Measurements from ENCODE around the gene RAPH1.

GRCh38 chr2:203418271-203418670 is 116.8 kb downstream of the RAPH1 start:
- TF ChIP-seq CTCF (conservative IDR thresholded peaks at IDR 0.05; ENCODE audit: low read depth in 2 of 2) (no peak), EZH2 (IDR thresholded peaks at IDR 0.05; ENCODE audit: low read depth, unreplicated experiment) (no peak), JUNB (IDR thresholded peaks at IDR 0.05; ENCODE audit: unreplicated experiment) (no peak), CREB1 (CRISPR knock-in tag; IDR thresholded peaks at IDR 0.05; ENCODE audit: low read depth) (no peak), POLR2AphosphoS5 (IDR thresholded peaks at IDR 0.05; ENCODE audit: low read depth) (no peak), EZH2phosphoT487 (IDR thresholded peaks at IDR 0.05; ENCODE audit: unreplicated experiment) (no peak), ZNF331 (CRISPR knock-in tag; IDR thresholded peaks at IDR 0.05; ENCODE audit: low read depth) (no peak), STAT1 (IDR thresholded peaks at IDR 0.05; ENCODE audit: unreplicated experiment) (no peak), ZNF462 (CRISPR knock-in tag; IDR thresholded peaks at IDR 0.05) (no peak)
- TF ChIP-seq, protein P1, sequence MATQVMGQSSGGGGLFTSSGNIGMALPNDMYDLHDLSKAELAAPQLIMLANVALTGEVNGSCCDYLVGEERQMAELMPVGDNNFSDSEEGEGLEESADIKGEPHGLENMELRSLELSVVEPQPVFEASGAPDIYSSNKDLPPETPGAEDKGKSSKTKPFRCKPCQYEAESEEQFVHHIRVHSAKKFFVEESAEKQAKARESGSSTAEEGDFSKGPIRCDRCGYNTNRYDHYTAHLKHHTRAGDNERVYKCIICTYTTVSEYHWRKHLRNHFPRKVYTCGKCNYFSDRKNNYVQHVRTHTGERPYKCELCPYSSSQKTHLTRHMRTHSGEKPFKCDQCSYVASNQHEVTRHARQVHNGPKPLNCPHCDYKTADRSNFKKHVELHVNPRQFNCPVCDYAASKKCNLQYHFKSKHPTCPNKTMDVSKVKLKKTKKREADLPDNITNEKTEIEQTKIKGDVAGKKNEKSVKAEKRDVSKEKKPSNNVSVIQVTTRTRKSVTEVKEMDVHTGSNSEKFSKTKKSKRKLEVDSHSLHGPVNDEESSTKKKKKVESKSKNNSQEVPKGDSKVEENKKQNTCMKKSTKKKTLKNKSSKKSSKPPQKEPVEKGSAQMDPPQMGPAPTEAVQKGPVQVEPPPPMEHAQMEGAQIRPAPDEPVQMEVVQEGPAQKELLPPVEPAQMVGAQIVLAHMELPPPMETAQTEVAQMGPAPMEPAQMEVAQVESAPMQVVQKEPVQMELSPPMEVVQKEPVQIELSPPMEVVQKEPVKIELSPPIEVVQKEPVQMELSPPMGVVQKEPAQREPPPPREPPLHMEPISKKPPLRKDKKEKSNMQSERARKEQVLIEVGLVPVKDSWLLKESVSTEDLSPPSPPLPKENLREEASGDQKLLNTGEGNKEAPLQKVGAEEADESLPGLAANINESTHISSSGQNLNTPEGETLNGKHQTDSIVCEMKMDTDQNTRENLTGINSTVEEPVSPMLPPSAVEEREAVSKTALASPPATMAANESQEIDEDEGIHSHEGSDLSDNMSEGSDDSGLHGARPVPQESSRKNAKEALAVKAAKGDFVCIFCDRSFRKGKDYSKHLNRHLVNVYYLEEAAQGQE (IDR thresholded peaks at IDR 0.05; ENCODE audit: unreplicated experiment), result no peak
- TF ChIP-seq, protein P2, sequence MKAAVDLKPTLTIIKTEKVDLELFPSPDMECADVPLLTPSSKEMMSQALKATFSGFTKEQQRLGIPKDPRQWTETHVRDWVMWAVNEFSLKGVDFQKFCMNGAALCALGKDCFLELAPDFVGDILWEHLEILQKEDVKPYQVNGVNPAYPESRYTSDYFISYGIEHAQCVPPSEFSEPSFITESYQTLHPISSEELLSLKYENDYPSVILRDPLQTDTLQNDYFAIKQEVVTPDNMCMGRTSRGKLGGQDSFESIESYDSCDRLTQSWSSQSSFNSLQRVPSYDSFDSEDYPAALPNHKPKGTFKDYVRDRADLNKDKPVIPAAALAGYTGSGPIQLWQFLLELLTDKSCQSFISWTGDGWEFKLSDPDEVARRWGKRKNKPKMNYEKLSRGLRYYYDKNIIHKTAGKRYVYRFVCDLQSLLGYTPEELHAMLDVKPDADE (IDR thresholded peaks at IDR 0.05), result no peak

All from GM23338 (cell line).